ENCODE results near the gene ADAM19. TPM values are rescaled to one million over a fixed set of nuclear protein-coding genes. Genes with fewer than 3 reads are reported as not detected.

Gene ADAM19
- total RNA-seq, 2 experiments from 2014 or later: 24.2 to 103 TPM

GRCh38 chr5:157578079-157578780 lies 2.7 kb upstream of the ADAM19 start:
- no peaks in the 10 kb centered on the region for H3K9me2 ChIP-seq (ENCODE audit: insufficient read depth, low read length)
- BruUV-seq (replicated peaks): no TSS peak
- no peaks in the 10 kb centered on the region for H3K36me3 ChIP-seq (ENCODE audit: insufficient read depth, low read length)
- no peak overlapping the region for H3K27ac ChIP-seq (ENCODE audit: low read depth, low read length, poor library complexity, severe bottlenecking)
- no peak overlapping the region for H3K4me3 ChIP-seq (ENCODE audit: low read depth, low read length, poor library complexity, severe bottlenecking)
- intact Hi-C loops (cut with micrococcal nuclease; ENCODE audit: unreplicated experiment): no loop called here
- H2AFZ ChIP-seq (ENCODE audit: low read length): no peak overlapping the region
- no peaks in the 10 kb centered on the region for H4K20me1 ChIP-seq (ENCODE audit: insufficient read depth, low read length)
- H3K4me1 ChIP-seq (ENCODE audit: insufficient read depth, low read length, poor library complexity, severe bottlenecking): peaks cover 31% of the 10 kb centered on the region
- H3K79me2 ChIP-seq (ENCODE audit: insufficient read depth, low read depth, low read length): peaks cover 19% of the 10 kb centered on the region; the same call in 1 of the 2 replicates
- POLR2A ChIA-PET: interaction anchor here (0.7 to 3.1 kb wide), 9 partner anchors 10 to 297 kb away, joined by 3 to 19 read pairs (median 5); partner anchors contain the start of gene THG1L
- CTCF ChIA-PET (ENCODE audit: unreplicated experiment): interaction anchor here (2.1 kb wide), 1 partner anchor 15 kb away, joined by 6 read pairs; no protein-coding TSS in a partner anchor
- DNase-seq (ENCODE audit: low spot score): no peak
- no peaks in the 10 kb centered on the region for H3K9me3 ChIP-seq (ENCODE audit: low read length)
- no peak overlapping the region for H3K4me2 ChIP-seq (ENCODE audit: low read length)
- TF ChIP-seq, protein P1, sequence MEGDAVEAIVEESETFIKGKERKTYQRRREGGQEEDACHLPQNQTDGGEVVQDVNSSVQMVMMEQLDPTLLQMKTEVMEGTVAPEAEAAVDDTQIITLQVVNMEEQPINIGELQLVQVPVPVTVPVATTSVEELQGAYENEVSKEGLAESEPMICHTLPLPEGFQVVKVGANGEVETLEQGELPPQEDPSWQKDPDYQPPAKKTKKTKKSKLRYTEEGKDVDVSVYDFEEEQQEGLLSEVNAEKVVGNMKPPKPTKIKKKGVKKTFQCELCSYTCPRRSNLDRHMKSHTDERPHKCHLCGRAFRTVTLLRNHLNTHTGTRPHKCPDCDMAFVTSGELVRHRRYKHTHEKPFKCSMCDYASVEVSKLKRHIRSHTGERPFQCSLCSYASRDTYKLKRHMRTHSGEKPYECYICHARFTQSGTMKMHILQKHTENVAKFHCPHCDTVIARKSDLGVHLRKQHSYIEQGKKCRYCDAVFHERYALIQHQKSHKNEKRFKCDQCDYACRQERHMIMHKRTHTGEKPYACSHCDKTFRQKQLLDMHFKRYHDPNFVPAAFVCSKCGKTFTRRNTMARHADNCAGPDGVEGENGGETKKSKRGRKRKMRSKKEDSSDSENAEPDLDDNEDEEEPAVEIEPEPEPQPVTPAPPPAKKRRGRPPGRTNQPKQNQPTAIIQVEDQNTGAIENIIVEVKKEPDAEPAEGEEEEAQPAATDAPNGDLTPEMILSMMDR (conservative IDR thresholded peaks at IDR 0.05; ENCODE audit: low read length): no peak
- TF ChIP-seq EZH2phosphoT487 (IDR thresholded peaks at IDR 0.05; ENCODE audit: borderline replicate concordance, low read depth, low read length): no peak

DNA sequence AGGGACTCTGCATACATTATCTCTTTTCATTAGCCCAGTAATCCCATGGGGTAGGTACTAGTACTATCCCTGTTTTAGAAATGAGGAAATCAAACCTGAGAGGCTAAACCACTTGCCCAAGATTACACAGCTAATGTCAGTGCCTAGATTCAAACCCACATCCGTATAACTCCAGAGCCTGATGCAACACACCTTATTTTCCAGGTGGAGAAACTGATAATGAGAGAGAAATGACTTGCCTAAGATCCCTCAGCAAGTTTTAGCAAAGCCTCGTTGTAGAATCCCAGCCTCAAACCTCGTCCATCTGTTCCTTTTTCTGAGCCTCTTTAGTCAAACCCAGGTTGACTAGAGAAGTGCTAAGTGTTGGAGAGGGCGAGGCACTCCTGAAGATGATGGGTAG lies 1.1 kb upstream of the ADAM19 start:
- ChIA-PET POLR2A (interaction anchor here (1.1 to 3.1 kb wide), 9 partner anchors 10 to 158 kb away, joined by 3 to 19 read pairs (median 5); partner anchors contain the start of gene THG1L), CTCF (ENCODE audit: unreplicated experiment) (interaction anchor here (0.5 to 2.1 kb wide), 2 partner anchors 17 to 258 kb away, joined by 3 to 6 read pairs; no protein-coding TSS in a partner anchor)
- intact Hi-C loops (cut with micrococcal nuclease; ENCODE audit: unreplicated experiment): no loop called here
- Histone ChIP-seq H3K9me2 (ENCODE audit: insufficient read depth, low read length) (no peaks in the 10 kb centered on the region), H3K27ac (ENCODE audit: low read depth, low read length, poor library complexity, severe bottlenecking) (no peak overlapping the region), H4K20me1 (ENCODE audit: insufficient read depth, low read length) (no peaks in the 10 kb centered on the region), H3K4me2 (ENCODE audit: low read length) (peak overlapping the region; percentile 85), H3K79me2 (ENCODE audit: insufficient read depth, low read depth, low read length) (peaks cover 33% of the 10 kb centered on the region; the same call in 1 of the 2 replicates), H3K9me3 (ENCODE audit: low read length) (0 out of 2 replicates have a peak, but pooled peaks cover 5% of the 10 kb centered on the region), H3K4me3 (ENCODE audit: low read depth, low read length, poor library complexity, severe bottlenecking) (peak overlapping the region; percentile 81), H2AFZ (ENCODE audit: low read length) (peak overlapping the region; percentile 28), H3K36me3 (ENCODE audit: insufficient read depth, low read length) (no peaks in the 10 kb centered on the region), H3K4me1 (ENCODE audit: insufficient read depth, low read length, poor library complexity, severe bottlenecking) (peaks cover 42% of the 10 kb centered on the region)
- no peak for DNase-seq (ENCODE audit: low spot score)
- TSS peak; percentile 53 for BruUV-seq (replicated peaks)
- TF ChIP-seq, protein P1 (conservative IDR thresholded peaks at IDR 0.05; ENCODE audit: low read length): no peak
- TF ChIP-seq EZH2phosphoT487 (IDR thresholded peaks at IDR 0.05; ENCODE audit: borderline replicate concordance, low read depth, low read length): no peak
